Endometrial microvascular endothelial cells (primary cell): ENCODE data around the gene RITA1. TPM values are rescaled to one million over a fixed set of nuclear protein-coding genes. Genes with fewer than 3 reads are reported as not detected.

Experiments
- in situ Hi-C: cut with HindIII; loops from 2 replicates; pipeline ENCODE4 v1.10.0; 2017; ENCODE audit warnings: low sequenced_read_pairs, low pct_unique_long_range_greater_than_20kb; ENCODE audit errors: inconsistent ontology term
- total RNA-seq: library from RNA; depleted of rRNA; stranded (reverse); fragments of >200 nt; gene quantifications from one replicate; pipeline ENCODE4 v1.2.3, GENCODE V29; 2015; ENCODE audit errors: inconsistent ontology term

The RITA1 gene
- total RNA-seq, 1 donor from 2014 or later = 36.9 TPM

DNA sequence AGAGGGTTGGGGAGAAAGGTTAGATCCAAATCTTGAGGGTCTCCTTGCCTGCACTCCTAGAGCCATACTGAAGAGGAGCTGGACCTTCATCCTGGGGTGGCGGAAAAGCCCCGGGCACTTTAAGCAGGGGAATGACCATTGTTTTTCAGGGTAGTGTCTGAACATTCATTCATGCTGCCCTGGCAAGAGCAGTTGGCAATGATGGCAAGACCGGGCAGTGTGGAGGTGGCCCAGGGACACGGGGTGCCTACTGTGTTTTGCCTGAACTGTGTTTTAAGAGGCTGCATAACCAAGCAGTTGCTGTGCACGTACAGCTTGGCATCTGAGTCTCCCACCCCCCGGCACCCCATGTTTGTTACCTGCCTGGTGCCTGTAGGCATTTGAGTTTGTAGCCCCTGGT lies 50.5 kb downstream of the RITA1 start:
- in situ Hi-C loops = no loop called here

GRCh38 chr12:113236539-113237399 lies 51.2 kb downstream of the RITA1 start:
- in situ Hi-C loops = no loop called here

GRCh38 chr12:113237748-113238147 lies 52.2 kb downstream of the RITA1 start:
- in situ Hi-C loops = no loop called here

- in situ Hi-C loops = no loop called here
These were observed 52.8 kb downstream of the RITA1 start for GRCh38 chr12:113238309-113238708.

DNA sequence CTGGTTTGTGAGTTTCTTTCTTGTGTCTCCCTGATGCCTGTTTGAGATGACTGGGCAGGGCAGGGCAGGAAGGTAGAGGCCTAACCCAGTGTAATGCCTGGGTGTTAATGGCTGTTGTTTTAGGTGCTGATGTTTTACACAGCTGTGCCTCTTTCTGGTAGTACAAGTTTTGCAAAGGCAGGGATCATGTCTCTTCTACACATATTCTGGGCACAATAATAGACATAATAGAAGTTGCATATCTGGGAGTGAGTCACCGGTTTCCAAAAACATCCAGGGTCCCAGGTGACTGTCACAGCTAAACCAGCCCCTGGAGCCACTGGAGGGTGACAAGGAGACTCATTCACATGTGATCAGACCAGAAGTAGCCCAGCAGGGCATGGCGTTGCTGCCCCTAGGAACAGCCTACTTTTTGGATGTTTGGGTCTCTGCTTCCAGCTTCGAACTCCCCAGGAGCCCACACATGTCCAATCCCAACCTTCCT lies 53.8 kb downstream of the RITA1 start:
- in situ Hi-C loops = no loop called here

- in situ Hi-C loops = no loop called here
These were observed 54.4 kb downstream of the RITA1 start for GRCh38 chr12:113239811-113240331.

DNA sequence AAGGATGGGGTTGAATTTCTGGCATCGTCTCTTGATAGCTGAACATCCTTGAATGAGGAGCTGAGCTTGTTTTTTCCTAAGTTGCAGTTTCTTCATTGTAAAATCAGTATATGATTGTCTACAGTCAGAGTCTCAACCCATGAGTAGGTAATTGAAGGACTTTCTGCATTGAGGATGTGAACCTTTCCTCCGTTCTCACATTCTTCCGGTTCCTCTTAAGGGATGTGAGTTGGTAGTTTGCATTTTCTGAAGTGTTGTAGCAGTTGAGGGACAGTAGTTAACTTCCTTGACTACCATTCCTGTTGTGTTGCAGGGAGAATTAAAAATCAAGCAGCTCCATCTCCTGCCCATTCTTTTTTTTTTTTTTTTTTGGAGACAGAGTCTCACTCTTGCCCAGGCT lies 54.9 kb downstream of the RITA1 start:
- in situ Hi-C loops = no loop called here

- in situ Hi-C loops = no loop called here
These were observed 55.9 kb downstream of the RITA1 start for GRCh38 chr12:113241191-113242025.

Other genes starting within 250 kb of the RITA1 start
- 70.8 TPM for gene OAS3, start 247.2 kb upstream of the RITA1 start, total RNA-seq
- 50.3 TPM for gene OAS2, start 207.2 kb upstream of the RITA1 start, total RNA-seq
- not detected for gene DTX1, start 129.0 kb upstream of the RITA1 start, total RNA-seq
- gene RASAL1, start 50.0 kb upstream of the RITA1 start, total RNA-seq = not detected
- gene CFAP73, start 36.0 kb upstream of the RITA1 start, total RNA-seq = not detected
- 91.8 TPM for gene DDX54, start 243 bp upstream of the RITA1 start, total RNA-seq
- 8.2 TPM for gene TPCN1, start 35.7 kb downstream of the RITA1 start, total RNA-seq
- gene SLC8B1, start 149.4 kb downstream of the RITA1 start, total RNA-seq = 78.8 TPM
- 53.3 TPM for gene PLBD2, start 172.9 kb downstream of the RITA1 start, total RNA-seq
- not detected for gene SDS, start 218.2 kb downstream of the RITA1 start, total RNA-seq
- 8.6 TPM for gene SDSL, start 236.7 kb downstream of the RITA1 start, total RNA-seq